IPS-18a (cell line): ENCODE results near the gene EDEM1.
A peak's percentile ranks its signal among the peaks of the same experiment; 100 is the strongest.

Experiments
- H3K27ac ChIP-seq: one replicate; pipeline ENCODE4 v1.5.1; 2013; ENCODE audit warnings: low read length
- H3K27me3 ChIP-seq: one replicate; pipeline ENCODE4 v1.6.1; 2013; ENCODE audit warnings: mild to moderate bottlenecking, low read length; ENCODE audit not compliant: control insufficient read depth, insufficient read depth
- H3K36me3 ChIP-seq: one replicate; pipeline ENCODE4 v1.6.1; 2013; ENCODE audit warnings: low read depth, low read length; ENCODE audit not compliant: control insufficient read depth
- H3K4me1 ChIP-seq: one replicate; pipeline ENCODE4 v1.6.1; 2013; ENCODE audit warnings: low read depth, low read length; ENCODE audit not compliant: control insufficient read depth
- H3K4me3 ChIP-seq: one replicate; pipeline ENCODE4 v1.5.1; 2013; ENCODE audit warnings: low read length
- H3K9ac ChIP-seq: one replicate; pipeline ENCODE4 v1.6.1; 2013; ENCODE audit warnings: mild to moderate bottlenecking, low read length, moderate library complexity
- H3K9me3 ChIP-seq: one replicate; pipeline ENCODE4 v1.6.1; 2013; ENCODE audit warnings: low read depth, low read length; ENCODE audit not compliant: control insufficient read depth

Gene EDEM1

DNA sequence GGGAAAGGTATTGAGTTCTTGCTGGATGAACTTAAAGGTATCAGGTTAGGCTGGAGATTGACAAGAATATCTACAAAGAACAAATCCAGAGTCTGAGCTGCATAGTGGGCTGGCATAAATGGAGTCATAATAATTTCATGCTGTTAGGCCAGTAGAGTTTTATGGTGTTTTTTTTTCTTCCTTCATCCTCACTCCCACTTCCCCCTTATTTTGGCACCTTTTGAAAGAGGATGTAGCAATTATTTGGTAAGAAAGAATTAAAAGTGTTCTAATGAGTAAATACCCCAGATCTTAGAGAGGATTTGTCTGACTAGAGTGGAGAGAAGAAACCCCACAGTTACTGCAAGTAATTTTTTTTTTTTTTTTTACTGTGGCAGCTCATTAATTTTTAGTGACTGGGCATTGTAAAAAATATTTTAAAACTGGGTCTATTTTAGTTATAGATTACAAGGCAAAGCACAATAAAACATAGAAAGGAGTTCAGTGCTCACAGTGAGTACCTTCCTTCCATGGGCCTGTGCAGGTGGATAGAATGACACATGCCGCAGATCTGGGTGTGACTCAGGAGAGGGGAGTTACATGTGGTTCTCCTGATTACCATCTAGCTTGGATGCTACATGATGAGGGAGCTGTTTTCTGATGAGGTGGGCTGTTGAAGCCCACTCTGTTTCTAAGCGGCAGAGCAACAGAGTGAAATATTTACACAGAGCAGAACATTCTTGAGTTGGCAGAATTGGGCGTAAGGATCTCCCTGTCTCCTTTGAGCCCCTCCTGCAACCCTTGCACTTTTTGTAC lies 5.3 kb downstream of the EDEM1 start:
- Histone ChIP-seq H3K27ac (no peak overlapping the region), H3K9ac (no peak overlapping the region), H3K4me1 (peaks cover 10% of the 10 kb centered on the region), H3K9me3 (no peaks in the 10 kb centered on the region), H3K36me3 (no peaks in the 10 kb centered on the region), H3K27me3 (peaks cover 8% of the 10 kb centered on the region), H3K4me3 (no peak overlapping the region)

DNA sequence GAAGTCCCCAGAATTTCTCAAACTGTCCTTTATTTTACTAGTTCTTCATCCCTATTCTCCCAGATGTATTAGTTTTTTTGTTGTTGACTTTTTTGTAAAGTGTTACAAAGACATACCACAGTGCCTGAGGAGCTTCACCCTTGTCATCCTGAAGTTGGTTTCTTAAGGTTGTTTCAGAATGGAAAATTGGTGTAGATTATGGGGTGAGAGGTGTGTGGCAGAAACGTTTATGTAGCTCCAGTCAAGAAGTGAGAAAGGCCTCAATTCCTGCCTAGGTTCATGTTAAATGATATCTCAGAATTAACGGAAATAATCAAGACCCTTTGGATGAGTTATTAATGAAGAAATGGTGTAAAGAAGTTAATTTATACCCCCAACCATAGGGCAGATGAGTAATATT lies 6.8 kb downstream of the EDEM1 start:
- Histone ChIP-seq H3K4me3 (no peak overlapping the region), H3K9ac (no peak overlapping the region), H3K27me3 (no peaks in the 10 kb centered on the region), H3K4me1 (peaks cover 8% of the 10 kb centered on the region), H3K36me3 (no peaks in the 10 kb centered on the region), H3K27ac (no peak overlapping the region), H3K9me3 (no peaks in the 10 kb centered on the region)

DNA sequence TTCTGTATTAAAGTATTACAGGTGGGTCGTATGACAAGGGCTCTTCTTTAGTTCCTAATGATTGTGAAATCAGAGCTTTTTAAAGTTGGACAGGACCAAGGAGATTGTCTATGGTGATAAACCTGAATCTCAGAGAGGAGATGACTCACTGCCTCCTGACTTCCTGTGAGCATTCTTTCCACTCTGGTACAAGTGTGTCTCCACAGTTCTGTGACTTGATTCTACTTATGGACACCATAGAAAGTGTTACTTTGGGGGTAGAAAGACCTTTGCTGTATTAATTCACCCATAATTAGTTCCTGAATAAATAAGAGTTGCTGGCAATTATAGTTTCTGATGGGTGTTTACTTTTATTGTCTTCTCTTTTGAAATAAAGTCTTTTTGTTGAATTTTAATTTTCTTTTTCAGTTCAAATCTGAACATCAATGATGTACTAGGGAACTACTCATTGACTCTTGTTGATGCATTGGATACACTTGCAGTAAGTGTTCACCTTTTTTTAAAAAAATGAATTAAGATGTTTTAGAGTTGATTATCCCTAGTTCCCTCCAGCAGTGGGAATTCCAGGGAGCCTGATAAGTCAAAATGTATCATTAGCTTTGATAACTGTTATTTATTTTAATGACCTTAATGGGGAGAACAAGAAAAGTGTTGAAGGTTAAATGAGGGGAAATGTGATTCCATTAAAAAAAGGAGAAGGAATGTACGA lies 7.4 kb downstream of the EDEM1 start:
- peaks cover 1% of the 10 kb centered on the region for H3K36me3 ChIP-seq
- no peak overlapping the region for H3K27ac ChIP-seq
- no peaks in the 10 kb centered on the region for H3K9me3 ChIP-seq
- H3K9ac ChIP-seq = no peak overlapping the region
- peaks cover 8% of the 10 kb centered on the region for H3K4me1 ChIP-seq
- H3K4me3 ChIP-seq = no peak overlapping the region
- H3K27me3 ChIP-seq = no peaks in the 10 kb centered on the region

DNA sequence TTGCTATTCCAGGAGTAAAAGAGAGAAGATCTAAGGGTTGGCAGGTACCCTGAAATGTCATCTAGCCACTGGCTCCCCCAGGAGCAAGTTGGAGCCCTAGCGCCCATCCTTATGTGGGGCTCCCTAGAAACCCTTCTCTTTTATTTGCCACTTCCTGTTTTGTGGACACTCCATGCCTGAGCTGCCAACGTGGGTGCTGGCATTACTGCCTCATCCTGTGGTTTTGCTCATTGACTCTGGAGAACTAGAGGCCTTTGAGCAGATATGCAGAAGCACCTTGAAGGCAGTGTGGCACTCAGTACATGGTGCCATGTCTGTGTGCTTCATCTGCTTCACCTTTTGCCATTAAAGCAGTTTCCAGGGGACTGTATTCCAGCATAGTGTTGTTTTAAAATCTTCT lies 8.1 kb downstream of the EDEM1 start:
- H3K4me1 ChIP-seq = peaks cover 8% of the 10 kb centered on the region
- H3K4me3 ChIP-seq = no peak overlapping the region
- no peak overlapping the region for H3K27ac ChIP-seq
- H3K36me3 ChIP-seq = peaks cover 5% of the 10 kb centered on the region
- no peaks in the 10 kb centered on the region for H3K27me3 ChIP-seq
- no peaks in the 10 kb centered on the region for H3K9me3 ChIP-seq
- no peak overlapping the region for H3K9ac ChIP-seq

DNA sequence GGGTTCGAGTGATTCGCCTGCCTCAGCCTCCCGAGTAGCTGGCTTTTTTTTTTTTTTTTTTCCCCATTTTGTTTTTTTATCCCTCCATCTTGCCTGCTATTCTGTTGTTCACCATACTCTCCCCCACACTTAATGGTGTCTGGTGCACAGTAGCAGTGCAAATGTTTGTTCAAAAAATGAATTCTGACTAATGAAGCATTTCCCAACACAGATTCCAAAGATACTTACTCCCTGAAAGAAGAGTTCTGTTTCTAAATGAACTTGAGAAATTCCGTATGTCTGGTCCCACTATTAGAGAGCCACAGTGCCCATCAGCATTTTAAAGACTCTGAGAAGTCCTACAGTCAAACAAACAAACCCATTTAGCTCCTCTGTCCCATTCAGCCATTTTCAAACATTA lies 9.5 kb downstream of the EDEM1 start:
- Histone ChIP-seq H3K4me1 (peaks cover 8% of the 10 kb centered on the region), H3K36me3 (peaks cover 10% of the 10 kb centered on the region), H3K9ac (no peak overlapping the region), H3K9me3 (no peaks in the 10 kb centered on the region), H3K27me3 (no peaks in the 10 kb centered on the region), H3K27ac (peak overlapping the region; percentile 57), H3K4me3 (no peak overlapping the region)

DNA sequence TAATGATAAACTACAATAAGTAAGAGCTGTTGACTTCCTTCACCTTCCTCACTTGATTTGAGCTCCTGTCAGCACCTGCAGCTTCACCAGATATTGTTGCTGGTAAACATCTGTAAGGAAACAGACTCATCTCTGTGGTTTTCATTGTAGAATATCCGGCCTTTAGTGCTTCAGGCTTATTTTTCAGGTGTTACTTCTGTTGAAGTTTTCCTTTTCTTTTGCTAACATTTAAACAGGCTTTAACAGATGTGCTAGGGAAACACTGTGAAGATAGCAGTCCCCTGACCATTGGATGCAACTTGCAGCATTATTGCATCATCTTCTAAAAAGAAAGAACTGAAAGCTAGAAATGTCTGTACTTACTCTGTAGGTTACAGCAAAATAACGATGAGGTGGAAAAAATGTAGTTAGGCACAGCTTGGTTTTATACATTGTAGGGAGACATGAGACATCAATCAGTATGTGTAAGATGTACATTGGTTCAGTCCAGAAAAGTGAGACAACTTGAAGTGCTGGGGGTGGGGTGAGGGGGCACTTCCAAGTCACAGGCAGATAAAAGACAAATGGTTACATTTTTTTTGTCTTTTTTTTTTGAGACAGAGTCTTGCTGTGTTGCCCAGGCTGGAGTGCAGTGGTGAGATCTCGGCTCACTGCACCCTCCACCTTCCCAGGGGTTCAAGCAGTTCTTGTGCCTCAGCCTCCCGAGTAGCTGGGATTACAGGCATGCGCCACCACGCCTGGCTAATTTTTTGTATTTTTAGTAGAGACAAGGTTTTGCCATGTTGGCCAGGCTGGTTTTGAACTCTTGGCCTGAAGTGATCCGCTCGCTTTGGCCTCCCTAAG lies 10.2 kb downstream of the EDEM1 start:
- no peak overlapping the region for H3K4me3 ChIP-seq
- peak overlapping the region; percentile 57 for H3K27ac ChIP-seq
- no peak overlapping the region for H3K9ac ChIP-seq
- H3K9me3 ChIP-seq = no peaks in the 10 kb centered on the region
- peaks cover 16% of the 10 kb centered on the region for H3K36me3 ChIP-seq
- peaks cover 8% of the 10 kb centered on the region for H3K4me1 ChIP-seq
- no peaks in the 10 kb centered on the region for H3K27me3 ChIP-seq

DNA sequence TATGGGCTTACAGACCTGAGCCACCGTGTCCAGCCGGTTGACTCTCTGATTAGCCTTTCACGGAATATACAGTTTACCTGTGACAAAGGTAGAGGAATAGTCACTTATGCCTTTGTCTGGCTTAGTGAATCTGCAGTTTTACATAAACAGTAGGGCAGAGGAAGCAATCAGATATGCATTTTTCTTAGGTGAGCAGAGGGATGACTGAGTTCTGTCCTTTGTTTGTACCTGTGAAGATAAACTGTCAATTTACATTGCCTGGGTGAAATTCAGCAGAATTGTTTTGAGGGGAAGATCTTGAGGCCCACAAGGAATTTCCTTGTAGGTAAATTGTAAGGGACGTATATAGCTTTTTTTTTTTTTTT lies 10.8 kb downstream of the EDEM1 start:
- H3K9me3 ChIP-seq = no peaks in the 10 kb centered on the region
- H3K4me3 ChIP-seq = no peak overlapping the region
- no peaks in the 10 kb centered on the region for H3K27me3 ChIP-seq
- H3K36me3 ChIP-seq = peaks cover 22% of the 10 kb centered on the region
- H3K27ac ChIP-seq = no peak overlapping the region
- H3K4me1 ChIP-seq = peaks cover 8% of the 10 kb centered on the region
- H3K9ac ChIP-seq = no peak overlapping the region

DNA sequence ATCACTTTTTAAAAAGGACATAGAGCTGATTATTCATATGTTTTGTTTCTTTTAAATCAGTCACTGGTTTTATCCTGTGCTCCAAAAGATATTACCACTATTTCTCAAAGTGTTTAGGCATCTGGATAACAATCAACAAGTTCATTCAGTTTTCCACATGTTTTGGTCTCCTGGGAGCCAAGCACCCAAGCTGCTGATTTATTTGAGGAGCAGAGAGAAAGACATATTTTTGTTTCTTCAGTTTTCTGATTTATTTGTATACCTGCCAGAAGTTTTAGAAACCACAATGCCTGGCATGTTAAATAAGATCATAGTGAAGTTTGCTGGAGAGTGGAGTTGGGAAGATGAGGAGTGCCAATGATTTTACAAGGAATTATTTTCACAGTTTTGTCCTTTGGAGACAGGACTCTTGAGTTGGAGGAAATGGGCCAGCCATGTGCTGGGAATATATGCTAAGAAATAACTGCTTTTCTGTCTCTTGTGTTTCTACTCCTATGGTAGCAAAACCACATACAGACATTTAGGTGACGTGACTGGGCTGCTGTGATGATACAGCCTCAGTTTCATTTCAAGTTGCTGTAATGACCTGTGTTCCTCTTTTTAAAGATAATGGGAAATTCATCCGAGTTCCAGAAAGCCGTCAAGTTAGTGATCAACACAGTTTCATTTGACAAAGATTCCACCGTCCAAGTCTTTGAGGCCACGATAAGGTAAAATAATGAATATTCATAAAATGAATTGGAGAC lies 11.7 kb downstream of the EDEM1 start:
- H3K27ac ChIP-seq = no peak overlapping the region
- peaks cover 8% of the 10 kb centered on the region for H3K4me1 ChIP-seq
- no peak overlapping the region for H3K4me3 ChIP-seq
- no peaks in the 10 kb centered on the region for H3K27me3 ChIP-seq
- H3K36me3 ChIP-seq = peaks cover 24% of the 10 kb centered on the region
- no peaks in the 10 kb centered on the region for H3K9me3 ChIP-seq
- no peak overlapping the region for H3K9ac ChIP-seq

DNA sequence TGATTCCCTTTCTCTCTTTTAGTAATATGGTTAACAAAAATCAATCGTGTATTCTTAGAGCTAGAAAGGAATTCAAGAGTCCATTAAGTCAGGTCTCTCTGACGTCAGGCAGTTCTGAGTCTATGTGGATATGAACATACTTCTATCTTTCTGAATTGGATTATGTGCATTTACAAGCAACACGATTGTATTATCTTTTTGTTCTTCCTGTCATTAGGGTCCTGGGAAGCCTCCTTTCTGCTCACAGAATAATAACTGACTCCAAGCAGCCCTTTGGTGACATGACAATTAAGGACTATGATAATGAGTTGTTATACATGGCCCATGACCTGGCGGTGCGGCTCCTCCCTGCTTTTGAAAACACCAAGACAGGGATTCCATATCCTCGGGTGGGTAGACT lies 14.0 kb downstream of the EDEM1 start:
- Histone ChIP-seq H3K27me3 (no peaks in the 10 kb centered on the region), H3K4me1 (peaks cover 8% of the 10 kb centered on the region), H3K4me3 (no peak overlapping the region), H3K27ac (no peak overlapping the region), H3K36me3 (peaks cover 36% of the 10 kb centered on the region), H3K9ac (no peak overlapping the region), H3K9me3 (no peaks in the 10 kb centered on the region)

DNA sequence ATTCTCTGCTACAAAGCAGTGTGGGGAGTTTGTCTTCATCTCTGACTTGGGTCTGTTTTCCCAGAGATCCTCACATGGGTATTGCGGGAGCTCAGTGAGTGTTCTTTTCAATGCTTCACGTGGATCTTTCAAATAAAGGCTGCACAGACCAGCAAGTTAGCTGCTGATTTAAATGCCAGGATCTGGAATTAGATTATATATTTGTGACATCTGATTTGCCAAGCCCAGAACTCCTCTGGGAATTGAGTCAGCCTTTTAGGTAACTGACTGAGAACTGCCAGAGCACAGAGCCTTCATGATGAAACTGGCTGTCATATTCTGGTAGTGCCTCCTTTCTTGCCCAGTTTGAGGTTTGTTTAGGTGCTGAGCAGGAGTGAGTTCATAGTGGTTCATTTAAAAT lies 14.7 kb downstream of the EDEM1 start:
- H3K4me3 ChIP-seq = no peak overlapping the region
- H3K27ac ChIP-seq = no peak overlapping the region
- no peaks in the 10 kb centered on the region for H3K27me3 ChIP-seq
- H3K9ac ChIP-seq = no peak overlapping the region
- H3K4me1 ChIP-seq = peaks cover 4% of the 10 kb centered on the region
- H3K36me3 ChIP-seq = peaks cover 43% of the 10 kb centered on the region
- H3K9me3 ChIP-seq = no peaks in the 10 kb centered on the region
